Stimulated activated effector memory CD8-positive, alpha-beta T cell treated with anti-CD3 and anti-CD28 coated beads, Interleukin-12 subunit alpha, Interleukin-12 subunit beta, amount 100 ng/mL, for 72 hours (primary cell): ENCODE results near the gene MEIOB.

ENCODE experiments used
- ATAC-seq: fragments of 150-1000 bp; cut with Tn5 transposase; 2 replicates; pipeline ENCODE4 v1.10.0; 2021
- DNase-seq, 2 donors: peaks; one replicate each; pipeline ENCODE4 v3.0.0; 2021 to 2022; ENCODE audit warnings: low spot score in 2 of 2
- H3K27ac Mint-ChIP-seq: one replicate; pipeline ENCODE4 v1.8.0; 2022; ENCODE audit warnings: mild to moderate bottlenecking, mixed read lengths
- H3K36me3 Mint-ChIP-seq: one replicate; pipeline ENCODE4 v1.8.0; 2022; ENCODE audit warnings: mild to moderate bottlenecking, mixed read lengths
- H3K4me1 Mint-ChIP-seq: one replicate; pipeline ENCODE4 v1.8.0; 2022; ENCODE audit warnings: mixed read lengths
- H3K4me3 Mint-ChIP-seq: one replicate; pipeline ENCODE4 v1.8.0; 2022; ENCODE audit warnings: mild to moderate bottlenecking, mixed read lengths
- H3K9me3 Mint-ChIP-seq: one replicate; pipeline ENCODE4 v1.8.0; 2022; ENCODE audit warnings: mixed read lengths

MEIOB gene

GRCh38 chr16:1832838-1833454, 39.0 kb downstream of the MEIOB start:
- Mint-ChIP-seq H3K4me1 (peaks cover 6% of the 10 kb centered on the region), H3K9me3 (no peaks in the 10 kb centered on the region), H3K27ac (no peak overlapping the region), H3K36me3 (peaks cover 17% of the 10 kb centered on the region), H3K4me3 (no peak overlapping the region)
- ATAC-seq (no peak), DNase-seq (no peak)

DNA sequence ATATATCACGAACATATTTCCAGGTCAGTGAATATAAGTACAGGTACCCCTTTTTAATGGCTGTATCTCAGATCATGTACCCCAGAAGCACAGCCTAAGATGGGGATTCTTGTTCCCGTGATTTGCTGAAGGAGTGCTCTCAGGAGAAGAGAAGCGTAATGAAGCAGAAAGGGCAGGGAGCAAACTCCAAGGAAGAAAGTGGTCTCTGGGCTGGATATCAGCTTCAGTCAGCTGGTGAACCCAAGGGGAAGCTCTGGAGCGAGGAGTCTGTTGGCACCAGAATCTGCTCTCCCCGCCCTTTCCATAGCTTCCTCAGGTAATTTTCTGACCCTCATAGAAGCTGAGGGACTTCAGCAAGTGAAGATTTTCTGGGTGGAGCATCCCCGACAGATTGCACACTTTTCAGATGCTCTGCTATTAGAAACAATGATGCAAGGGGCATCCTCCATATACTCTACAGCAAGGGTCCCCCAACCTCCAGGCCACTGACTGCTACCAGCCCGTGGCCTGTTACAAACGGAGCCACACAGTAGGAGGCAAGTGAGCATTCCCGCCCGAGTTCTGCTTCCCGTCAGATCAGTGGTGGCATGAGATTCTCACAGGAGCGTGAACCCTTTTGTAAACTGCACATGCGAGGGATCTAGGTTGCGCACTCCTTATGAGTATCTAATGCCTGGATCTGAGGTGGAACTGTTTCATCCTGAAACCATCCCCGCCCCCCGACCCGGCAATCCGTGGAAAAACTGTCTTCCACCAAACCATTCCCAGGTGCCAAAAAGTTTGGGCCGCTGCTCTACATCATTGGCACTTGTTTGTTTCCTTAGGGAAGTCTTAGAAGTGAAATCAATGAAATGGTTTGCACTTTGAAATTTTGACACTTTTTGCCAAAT, 40.5 kb downstream of the MEIOB start:
- Mint-ChIP-seq H3K4me1 (peaks cover 14% of the 10 kb centered on the region), H3K36me3 (peaks cover 30% of the 10 kb centered on the region), H3K4me3 (no peak overlapping the region), H3K9me3 (no peaks in the 10 kb centered on the region), H3K27ac (no peak overlapping the region)
- DNase-seq (no peak), ATAC-seq (no peak)

DNA sequence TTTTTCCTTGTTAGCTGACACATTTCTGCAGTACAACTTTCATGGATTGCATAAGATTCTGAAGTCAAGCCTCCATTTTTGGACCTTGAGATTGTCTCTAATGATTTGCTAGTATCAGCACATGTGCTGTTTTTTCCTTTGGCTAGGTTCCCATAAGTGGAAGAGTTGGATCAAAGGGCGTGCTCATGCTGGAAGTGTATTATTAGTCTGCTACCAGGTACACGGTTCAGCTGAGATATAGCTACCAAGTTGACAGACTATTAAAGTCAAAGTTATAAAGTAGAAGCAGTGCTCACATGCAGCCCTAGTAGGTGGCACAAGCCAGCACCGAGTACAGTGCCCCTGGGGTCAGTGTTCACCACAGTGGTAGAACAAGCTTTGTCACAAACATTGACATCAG, 41.8 kb downstream of the MEIOB start:
- Mint-ChIP-seq H3K36me3 (peaks cover 30% of the 10 kb centered on the region), H3K4me3 (no peak overlapping the region), H3K9me3 (no peaks in the 10 kb centered on the region), H3K27ac (no peak overlapping the region), H3K4me1 (peaks cover 14% of the 10 kb centered on the region)
- ATAC-seq (no peak), DNase-seq (no peak)

DNA sequence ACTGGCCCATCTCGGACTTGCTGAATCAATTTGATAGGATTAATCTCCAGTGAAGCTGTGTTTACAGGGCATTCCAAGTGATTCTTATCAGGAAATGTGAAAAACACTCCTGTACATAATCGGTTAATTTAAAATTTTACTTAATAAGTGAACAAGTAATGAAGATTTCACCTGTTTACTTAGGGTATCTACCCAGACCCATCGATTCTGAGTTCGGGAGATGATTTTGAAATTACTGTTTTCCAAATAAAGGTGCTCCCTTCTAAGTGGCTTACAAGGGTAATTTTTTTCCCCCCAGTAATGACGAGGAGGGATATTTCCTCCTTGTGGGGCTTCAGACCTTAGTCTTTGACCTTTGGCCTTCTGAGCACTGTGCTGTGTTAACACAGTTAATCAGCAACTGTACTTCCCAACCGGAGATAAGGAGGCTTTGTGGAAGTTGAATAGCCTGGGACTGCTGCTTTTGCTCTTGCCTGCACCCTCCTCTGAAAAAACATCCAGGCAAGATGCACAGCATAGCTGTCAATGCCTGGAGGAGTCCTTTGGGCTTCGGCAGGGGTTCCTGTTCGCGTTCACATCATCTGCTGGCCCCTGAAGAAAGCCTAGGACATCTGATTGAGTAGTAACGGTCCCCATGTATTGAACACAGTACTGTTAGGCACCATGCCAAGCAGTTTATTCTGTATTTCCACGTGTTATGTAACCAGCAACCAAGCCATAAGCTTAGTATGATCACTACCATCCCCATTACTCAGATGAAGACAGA, 43.1 kb downstream of the MEIOB start:
- ATAC-seq (no peak), DNase-seq (no peak)
- Mint-ChIP-seq H3K4me3 (peak overlapping the region; percentile 90), H3K4me1 (peaks cover 25% of the 10 kb centered on the region), H3K36me3 (peaks cover 30% of the 10 kb centered on the region), H3K27ac (no peak overlapping the region), H3K9me3 (no peaks in the 10 kb centered on the region)

DNA sequence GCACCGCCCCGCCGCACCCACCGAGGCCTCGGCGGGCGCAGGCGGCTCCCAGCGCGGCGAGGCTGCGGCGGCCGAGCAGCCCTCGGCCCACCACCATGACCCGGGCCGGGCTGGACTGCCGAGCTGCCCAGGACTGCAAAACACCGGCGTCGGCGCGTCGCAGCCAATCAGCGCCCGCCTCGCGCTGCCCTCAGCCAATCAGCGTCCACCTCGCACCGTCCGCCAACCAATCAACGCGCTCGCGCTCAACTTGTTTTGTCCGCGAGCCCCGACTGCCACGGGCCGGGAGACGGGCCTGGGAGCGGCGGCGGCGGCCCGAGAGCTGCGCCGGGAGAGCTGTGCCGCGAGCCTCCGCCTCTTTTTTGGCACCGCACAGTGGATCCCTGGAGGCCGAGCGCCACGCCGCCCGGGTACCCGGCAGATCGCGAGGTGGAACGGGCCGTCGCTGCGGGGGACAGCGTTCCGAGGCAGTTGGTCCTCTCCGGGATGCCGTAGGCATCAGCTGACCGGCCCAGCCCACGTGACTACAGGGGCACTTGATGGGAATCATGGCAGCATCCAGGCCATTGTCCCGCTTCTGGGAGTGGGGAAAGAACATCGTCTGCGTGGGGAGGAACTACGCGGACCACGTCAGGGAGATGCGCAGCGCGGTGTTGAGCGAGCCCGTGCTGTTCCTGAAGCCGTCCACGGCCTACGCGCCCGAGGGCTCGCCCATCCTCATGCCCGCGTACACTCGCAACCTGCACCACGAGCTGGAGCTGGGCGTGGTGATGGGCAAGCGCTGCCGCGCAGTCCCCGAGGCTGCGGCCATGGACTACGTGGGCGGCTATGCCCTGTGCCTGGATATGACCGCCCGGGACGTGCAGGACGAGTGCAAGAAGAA, 45.0 kb downstream of the MEIOB start, which contains the start of the genes FAHD1 and HAGH:
Gene FAHD1 (plus strand): TSS at position 516 of the 883 bp plus-strand sequence. CDS start 33 bp downstream, at position 549.
Gene HAGH (minus strand): TSS at position 135 of the 883 bp plus-strand sequence. CDS start 38 bp downstream, at position 97.
- peaks cover 27% of the 10 kb centered on the region for H3K4me1 Mint-ChIP-seq
- peak; percentile 92 for ATAC-seq
- H3K27ac Mint-ChIP-seq, result peak within 1 kb of the TSS; percentile 93
- DNase-seq, result peak; percentile 93 to 98
- peaks cover 39% of the 10 kb centered on the region for H3K36me3 Mint-ChIP-seq
- H3K9me3 Mint-ChIP-seq, result no peaks in the 10 kb centered on the region
- peak within 1 kb of the TSS; percentile 90 for H3K4me3 Mint-ChIP-seq

GRCh38 chr16:1825864-1826690, 45.9 kb downstream of the MEIOB start:
- Mint-ChIP-seq H3K4me1 (peaks cover 27% of the 10 kb centered on the region), H3K36me3 (peaks cover 33% of the 10 kb centered on the region), H3K27ac (peak overlapping the region; percentile 93), H3K4me3 (peak overlapping the region; percentile 90), H3K9me3 (no peaks in the 10 kb centered on the region)
- DNase-seq (peak in 1 of 2 donors; percentile 59), ATAC-seq (peak; percentile 83)

- Mint-ChIP-seq H3K27ac (no peak overlapping the region), H3K9me3 (no peaks in the 10 kb centered on the region), H3K4me3 (peak overlapping the region; percentile 65), H3K36me3 (peaks cover 27% of the 10 kb centered on the region), H3K4me1 (peaks cover 27% of the 10 kb centered on the region)
- ATAC-seq, result no peak
- no peak for DNase-seq
These were observed 46.5 kb downstream of the MEIOB start for GRCh38 chr16:1825381-1825863.

DNA sequence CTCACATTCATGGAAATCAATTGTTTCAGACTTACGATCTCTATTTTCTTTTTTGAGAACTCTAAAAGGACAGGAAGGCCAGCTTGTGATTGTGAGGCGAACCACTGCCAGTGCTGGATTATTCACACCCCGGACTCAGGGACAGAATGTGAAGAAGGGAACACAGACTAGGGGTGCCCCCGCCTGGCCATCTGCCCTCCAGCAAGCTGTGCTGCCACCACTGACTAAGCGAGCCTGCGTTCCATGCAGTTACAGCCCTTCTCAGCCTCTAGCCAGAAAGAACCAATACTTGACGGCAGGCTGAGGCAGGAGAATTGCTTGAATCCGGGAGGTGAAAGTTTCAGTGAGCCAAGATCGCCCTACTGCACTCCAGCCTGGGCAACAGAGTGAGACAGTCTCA, 48.1 kb downstream of the MEIOB start:
- ATAC-seq (no peak), DNase-seq (no peak)
- H3K27ac Mint-ChIP-seq, result peak overlapping the region; percentile 37
- no peaks in the 10 kb centered on the region for H3K9me3 Mint-ChIP-seq
- peaks cover 21% of the 10 kb centered on the region for H3K4me1 Mint-ChIP-seq
- H3K36me3 Mint-ChIP-seq, result peaks cover 26% of the 10 kb centered on the region
- H3K4me3 Mint-ChIP-seq, result peak overlapping the region; percentile 65

- Mint-ChIP-seq H3K27ac (no peak overlapping the region), H3K4me3 (no peak overlapping the region), H3K4me1 (peaks cover 19% of the 10 kb centered on the region), H3K36me3 (peaks cover 22% of the 10 kb centered on the region), H3K9me3 (no peaks in the 10 kb centered on the region)
- ATAC-seq (no peak), DNase-seq (no peak)
These were observed 49.2 kb downstream of the MEIOB start for GRCh38 chr16:1822801-1823200.

DNA sequence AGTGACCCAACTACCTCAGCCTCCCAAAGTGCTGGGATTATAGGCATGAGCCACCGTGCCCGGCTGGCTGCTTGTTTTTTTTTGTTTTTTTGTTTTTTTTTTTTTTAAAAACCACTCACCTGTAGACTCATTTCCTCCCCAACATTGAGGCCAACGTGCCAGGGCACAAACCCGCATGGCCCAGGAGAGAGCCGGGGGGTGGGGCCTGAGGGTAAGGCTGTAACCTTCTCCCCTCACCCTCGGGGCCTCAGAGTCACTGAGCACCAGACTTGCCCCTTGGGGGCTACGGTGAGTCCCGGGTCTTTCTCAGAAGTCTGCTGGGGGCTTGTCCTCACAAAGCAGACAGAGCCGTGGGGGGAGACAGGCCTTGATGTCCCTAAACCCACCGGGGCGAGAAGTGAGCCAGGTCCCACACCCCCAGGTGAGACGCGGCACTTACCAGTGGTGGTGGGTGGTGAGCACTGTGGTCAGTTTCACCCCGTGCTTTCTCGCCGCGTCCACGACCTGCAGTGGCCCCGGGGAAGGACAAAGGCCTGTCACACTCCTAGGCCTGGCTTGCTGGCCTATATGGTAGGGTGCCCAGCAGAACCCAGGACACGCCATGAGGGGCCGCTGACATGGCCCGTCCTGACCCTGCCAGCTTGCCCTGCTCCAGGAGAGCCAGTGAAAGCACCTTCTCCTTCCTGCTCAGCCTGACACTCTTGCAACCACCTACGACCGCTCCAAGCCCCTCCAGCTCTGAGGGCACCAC, 49.9 kb downstream of the MEIOB start:
- DNase-seq, result no peak
- Mint-ChIP-seq H3K27ac (no peak overlapping the region), H3K36me3 (peaks cover 15% of the 10 kb centered on the region)

GRCh38 chr16:1820946-1821290, 51.0 kb downstream of the MEIOB start:
- ATAC-seq (no peak), DNase-seq (no peak)
- no peaks in the 10 kb centered on the region for H3K9me3 Mint-ChIP-seq
- H3K27ac Mint-ChIP-seq, result no peak overlapping the region
- peaks cover 15% of the 10 kb centered on the region for H3K36me3 Mint-ChIP-seq
- H3K4me1 Mint-ChIP-seq, result peaks cover 19% of the 10 kb centered on the region
- H3K4me3 Mint-ChIP-seq, result no peak overlapping the region

More for the DNA sequence above, 49.9 kb downstream of the MEIOB start:
- Mint-ChIP-seq H3K4me1 (peaks cover 19% of the 10 kb centered on the region), H3K9me3 (no peaks in the 10 kb centered on the region), H3K4me3 (no peak overlapping the region)
- ATAC-seq, result no peak

DNA sequence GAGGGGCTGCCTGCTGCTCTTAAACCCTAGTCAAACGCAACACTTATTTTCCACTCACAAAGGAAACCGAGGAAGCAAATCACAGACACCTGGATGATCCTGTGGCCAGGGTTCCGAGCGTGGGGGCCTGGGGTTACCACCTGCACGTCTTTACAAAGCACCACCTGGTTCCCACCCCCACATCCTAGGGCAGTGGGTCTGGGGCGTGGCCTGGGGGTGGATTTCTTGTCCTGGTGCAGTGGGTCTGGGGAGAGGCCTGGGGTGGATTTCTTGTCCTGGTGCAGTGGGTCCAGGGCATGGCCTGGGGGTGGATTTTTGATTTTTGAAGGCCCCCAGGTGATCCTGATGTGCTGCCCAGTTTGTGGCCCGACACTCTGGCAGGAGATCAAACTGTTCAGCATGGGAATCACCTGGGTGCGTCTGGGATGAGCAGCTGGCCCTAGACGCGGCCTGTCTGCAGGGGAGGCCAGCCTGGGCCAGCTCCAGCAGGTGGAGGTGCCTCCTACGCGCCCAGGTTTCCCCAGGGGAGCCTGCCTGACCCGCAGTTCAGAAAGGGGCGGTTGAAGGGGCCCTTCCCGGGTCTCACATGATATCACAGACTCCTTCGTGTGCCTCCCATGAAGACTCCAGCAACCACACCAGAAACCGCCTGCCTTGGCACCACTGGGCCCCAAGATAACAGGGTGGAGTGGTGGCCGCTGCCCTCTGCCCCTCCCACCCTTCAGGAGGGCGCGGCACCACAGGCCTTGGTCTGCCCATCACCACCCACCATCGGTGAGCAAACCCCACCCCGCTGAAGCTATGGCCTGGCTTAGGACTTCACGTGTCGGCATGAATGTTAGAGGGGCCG, 51.6 kb downstream of the MEIOB start:
- peak overlapping the region; percentile 58 for H3K27ac Mint-ChIP-seq
- peaks cover 21% of the 10 kb centered on the region for H3K36me3 Mint-ChIP-seq
- H3K9me3 Mint-ChIP-seq, result no peaks in the 10 kb centered on the region
- no peak overlapping the region for H3K4me3 Mint-ChIP-seq
- ATAC-seq (no peak), DNase-seq (no peak)
- peaks cover 19% of the 10 kb centered on the region for H3K4me1 Mint-ChIP-seq
